NCI-H446 (cell line): Measurements from ENCODE around the gene PHF8.

Source experiments
- DNase-seq, 2 experiments: peaks; one replicate each; lab custom pipeline; 2025; lab: John Stamatoyannopoulos, UW

Gene PHF8

GRCh38 chrX:54012830-54013500, 31.3 kb downstream of the PHF8 start:
- no peak for DNase-seq

DNA sequence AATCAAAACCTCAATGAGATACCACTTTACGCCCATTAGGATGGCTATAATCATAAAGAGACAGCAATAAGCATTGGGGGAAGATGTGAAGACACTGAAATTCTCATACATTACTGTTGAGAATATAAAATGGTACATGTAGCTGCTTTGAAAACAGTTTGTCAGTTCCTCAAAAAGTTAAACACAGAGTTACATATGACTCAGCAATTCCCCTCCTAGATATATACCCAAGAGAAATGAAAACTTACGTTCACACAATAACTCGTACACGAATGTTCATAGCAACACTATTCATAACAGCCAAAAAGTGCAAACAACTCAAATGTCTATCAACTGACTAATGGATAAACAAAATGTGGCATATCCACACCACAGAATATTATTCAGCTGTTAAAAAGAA, 36.6 kb downstream of the PHF8 start:
- DNase-seq = no peak

DNA sequence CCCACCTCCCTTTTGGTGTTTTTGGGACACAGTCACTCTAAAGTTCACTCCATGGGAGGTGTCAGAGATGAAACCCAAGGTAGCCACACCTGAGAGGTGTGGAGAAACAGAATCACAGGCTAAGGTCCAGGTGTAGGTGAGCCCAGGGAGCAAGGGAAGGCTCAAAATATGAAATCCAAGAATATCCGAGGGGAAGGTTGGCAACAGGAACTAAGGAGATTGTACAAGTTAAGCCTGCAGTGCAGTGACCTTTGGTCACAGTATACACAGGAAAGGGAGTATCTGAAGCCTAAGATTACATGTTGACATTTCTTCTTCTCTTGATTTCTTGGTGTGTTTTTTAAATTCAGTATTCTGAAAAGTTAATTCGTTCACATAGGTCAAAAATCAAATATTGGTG, 46.5 kb downstream of the PHF8 start:
- no peak for DNase-seq

- DNase-seq = no peak
These were observed 51.7 kb downstream of the PHF8 start for GRCh38 chrX:53992589-53992988.

- no peak for DNase-seq
These were observed 54.1 kb downstream of the PHF8 start for GRCh38 chrX:53990171-53990570.

DNA sequence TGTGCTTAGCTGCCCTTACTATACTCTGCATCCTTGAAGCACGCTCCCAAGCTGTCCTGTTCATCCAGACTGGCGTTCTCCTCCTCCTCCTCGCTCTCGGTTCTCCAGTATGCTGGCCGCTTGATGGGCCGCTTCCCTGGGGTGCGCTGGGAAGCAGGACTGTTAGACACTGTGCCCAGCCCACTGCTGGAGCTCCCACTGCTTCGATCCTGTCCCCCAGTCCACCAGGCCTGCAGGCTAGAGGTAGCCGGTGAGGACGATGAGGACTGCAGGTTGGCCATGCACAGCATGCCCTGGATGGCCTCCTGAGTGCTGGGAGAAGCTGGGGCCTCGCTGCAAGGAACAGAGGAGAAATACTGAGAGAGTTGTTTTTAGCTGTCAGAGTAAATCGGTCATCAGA, 59.4 kb downstream of the PHF8 start:
- DNase-seq = no peak

DNA sequence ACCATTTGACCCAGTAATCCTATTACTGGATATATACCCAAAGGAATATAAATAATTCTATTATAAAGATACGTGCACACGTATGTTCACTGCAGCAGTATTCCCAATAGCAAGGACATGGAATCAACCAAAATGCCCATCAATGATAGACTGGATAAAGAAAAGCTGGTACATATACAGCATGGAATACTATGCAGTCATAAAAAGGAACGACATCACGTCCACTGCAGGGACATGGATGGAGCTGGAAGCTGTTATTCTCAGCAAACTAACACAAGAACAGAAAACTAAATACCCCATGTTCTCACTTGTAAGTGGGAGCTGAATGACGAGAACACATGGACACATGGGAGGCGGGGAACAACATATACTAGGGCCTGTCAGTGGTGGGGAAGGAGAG, 69.7 kb downstream of the PHF8 start:
- no peak for DNase-seq

GRCh38 chrX:53969540-53969939, 74.7 kb downstream of the PHF8 start:
- DNase-seq = no peak

DNA sequence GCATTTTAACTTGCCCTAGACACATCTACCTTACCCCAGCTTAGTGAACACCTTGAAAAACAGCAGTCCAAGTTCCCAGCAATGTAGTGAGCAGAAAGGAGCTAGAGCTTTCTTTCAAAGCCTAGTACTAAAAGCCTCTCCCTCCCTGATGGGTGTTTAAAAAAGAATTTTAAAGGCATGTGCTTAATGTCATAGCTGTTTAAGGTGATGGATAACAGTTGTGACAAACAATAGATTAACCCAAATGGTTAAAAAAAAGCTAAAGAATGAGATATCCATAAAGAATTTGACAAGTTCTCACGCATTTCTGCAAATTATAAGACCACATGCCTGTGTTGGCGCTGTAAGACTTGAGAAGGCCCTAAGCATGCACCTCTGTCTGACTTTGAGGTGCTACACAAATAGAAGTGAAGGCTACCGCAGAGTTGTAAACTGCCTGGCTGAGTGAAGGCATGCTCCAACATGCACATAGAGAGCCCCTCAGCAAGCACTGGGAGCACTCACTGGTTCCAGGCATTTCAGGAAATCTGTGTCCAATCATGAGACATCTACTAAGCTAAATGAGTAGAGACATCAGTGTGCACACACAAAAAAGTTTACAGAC, 94.0 kb downstream of the PHF8 start:
- DNase-seq = no peak

- no peak for DNase-seq
These were observed 104.1 kb downstream of the PHF8 start for GRCh38 chrX:53940180-53940579.

DNA sequence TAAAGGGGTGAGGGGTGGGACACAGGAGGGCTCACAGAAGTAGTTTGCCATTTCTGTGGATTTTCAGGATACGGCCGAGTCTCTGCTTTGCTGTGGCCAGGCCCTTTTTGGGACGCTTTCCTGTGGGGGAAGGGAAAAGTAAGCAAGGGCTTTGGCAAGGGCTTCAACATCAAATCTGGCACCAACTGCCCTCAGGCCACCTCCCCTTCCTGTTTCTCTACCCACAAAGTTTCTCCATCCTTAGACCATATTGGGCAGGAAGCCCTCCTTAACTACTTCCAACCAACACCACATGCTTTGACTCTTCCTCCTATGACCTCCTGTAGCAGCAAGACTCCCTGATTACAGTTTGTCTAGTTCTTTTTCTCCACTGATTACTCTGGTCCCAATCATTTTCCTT, 105.1 kb downstream of the PHF8 start:
- DNase-seq = no peak

DNA sequence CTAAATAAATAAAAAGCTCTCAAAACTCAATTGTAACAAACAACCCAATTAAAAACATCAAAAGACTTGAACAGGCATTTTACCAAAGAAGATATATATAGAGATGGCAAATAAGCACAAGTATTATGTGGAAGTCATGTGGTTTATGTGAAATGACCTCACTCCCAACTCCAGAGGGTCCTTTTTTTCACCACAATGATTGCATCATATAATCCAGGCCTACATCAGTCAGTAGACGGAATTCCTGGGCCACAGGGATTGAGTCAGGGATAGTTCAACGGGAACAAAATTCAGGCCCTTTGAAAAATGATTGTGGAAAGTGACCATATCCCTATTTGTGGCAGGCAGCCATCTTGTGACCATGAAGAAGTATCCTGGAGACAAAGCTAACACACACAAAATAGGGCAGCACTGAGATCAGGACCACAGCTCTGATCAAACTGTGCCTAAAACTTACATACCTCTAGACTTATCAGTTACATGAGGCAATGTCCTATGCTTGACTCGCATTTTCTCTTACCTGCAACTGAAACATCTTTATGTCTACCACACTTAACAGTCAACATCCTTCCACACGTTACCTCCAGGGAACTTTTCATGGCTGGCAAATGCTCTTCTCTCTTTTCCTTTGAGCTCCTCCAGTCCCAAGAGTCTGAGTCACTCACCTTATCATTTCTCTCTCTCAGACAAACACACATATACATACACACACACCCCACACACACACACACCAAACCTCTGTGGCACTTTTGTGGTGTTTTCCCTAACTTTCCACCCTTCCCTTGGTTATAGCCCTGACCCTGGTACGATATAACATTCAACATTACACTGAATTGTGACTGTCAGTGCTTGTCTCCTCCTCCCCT, 113.5 kb downstream of the PHF8 start:
- no peak for DNase-seq

DNA sequence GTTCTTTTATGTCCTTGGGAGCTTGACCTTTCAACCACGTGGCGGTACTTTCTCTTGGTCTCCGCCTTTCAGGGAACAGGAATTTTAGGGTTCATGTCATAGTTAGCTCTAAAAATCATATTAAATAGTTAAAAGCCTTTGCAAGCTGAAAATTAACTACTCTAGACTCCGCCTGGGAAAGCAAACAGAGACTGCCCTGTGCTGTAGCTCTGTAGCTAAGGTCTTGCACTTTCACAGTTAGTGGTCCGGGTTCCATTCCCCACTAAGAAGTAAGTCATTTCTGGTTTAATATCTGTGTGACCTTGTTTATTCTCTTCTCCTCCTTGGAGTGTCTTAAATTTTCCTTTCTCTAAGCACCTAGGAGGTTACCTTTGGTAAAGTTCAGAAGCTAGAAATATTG, 118.2 kb downstream of the PHF8 start:
- DNase-seq = no peak

GRCh38 chrX:53918702-53919101, 125.6 kb downstream of the PHF8 start:
- DNase-seq = no peak

- DNase-seq = no peak
These were observed 143.7 kb downstream of the PHF8 start for GRCh38 chrX:53900623-53901022.

DNA sequence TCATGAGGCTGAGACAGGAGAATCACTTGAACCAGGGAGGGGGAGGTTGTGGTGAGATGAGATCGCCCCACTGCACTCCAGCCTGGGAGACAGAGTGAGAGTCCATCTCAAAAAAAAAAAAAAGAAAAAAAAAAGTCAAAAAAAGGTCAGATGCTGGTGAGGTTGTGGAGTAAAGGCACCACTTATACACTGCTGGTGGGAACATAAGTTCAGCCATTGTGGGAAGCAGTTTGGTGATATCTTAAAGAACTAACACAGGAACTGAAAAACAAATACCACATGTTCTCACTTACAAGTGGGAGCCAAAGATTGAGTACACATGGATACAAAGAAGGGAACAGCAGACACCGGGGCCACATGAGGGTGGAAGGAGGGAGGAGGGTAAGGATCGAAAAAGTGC, 149.0 kb downstream of the PHF8 start:
- DNase-seq = no peak
